Astrocyte of the hippocampus (primary cell): Measurements from ENCODE around the gene YWHAB.
"Not testable (repeated sequence)": the region's sequence is repeated elsewhere in the genome, so short reads cannot be mapped to it uniquely, and the experiment has no call there.

Source experiments
- DNase-seq: peaks from one replicate; pipeline ENCODE4 v3.0.0; 2011; ENCODE audit warnings: low read depth, low spot score

Gene YWHAB

GRCh38 chr20:44885392-44886265 is at the start of gene YWHAB:
Gene YWHAB (plus strand): TSS chr20:44885705. CDS start chr20:44901534, 15,829 bp downstream.
- peak; percentile 100 for DNase-seq

- no peak for DNase-seq
Observed at GRCh38 chr20:44836601-44837120, 48.8 kb upstream of the YWHAB start.

- DNase-seq = no peak
Observed at GRCh38 chr20:44837946-44838345, 47.6 kb upstream of the YWHAB start.

- no peak for DNase-seq
Observed at GRCh38 chr20:44838521-44838920, 47.0 kb upstream of the YWHAB start.

- no peak for DNase-seq
Observed at GRCh38 chr20:44839481-44839880, 46.0 kb upstream of the YWHAB start.

GRCh38 chr20:44840826-44841225 is 44.7 kb upstream of the YWHAB start:
- DNase-seq = no peak

- no peak for DNase-seq
Observed at GRCh38 chr20:44841955-44842354, 43.5 kb upstream of the YWHAB start.

GRCh38 chr20:44843876-44844275 is 41.6 kb upstream of the YWHAB start:
- DNase-seq = no peak

- no peak for DNase-seq
Observed at GRCh38 chr20:44848254-44849015, 37.1 kb upstream of the YWHAB start.

GRCh38 chr20:44849703-44850102 is 35.8 kb upstream of the YWHAB start:
- DNase-seq = no peak

- no peak for DNase-seq
Observed at GRCh38 chr20:44850272-44850671, 35.2 kb upstream of the YWHAB start.

- DNase-seq = no peak
Observed at GRCh38 chr20:44850837-44851236, 34.7 kb upstream of the YWHAB start.

GRCh38 chr20:44851545-44851944 is 34.0 kb upstream of the YWHAB start:
- DNase-seq = no peak

GRCh38 chr20:44856442-44856841 is 29.1 kb upstream of the YWHAB start:
- no peak for DNase-seq

- no peak for DNase-seq
Observed at GRCh38 chr20:44856856-44857448, 28.6 kb upstream of the YWHAB start.

- DNase-seq = peak; percentile 11
Observed at GRCh38 chr20:44858606-44859360, 26.7 kb upstream of the YWHAB start.

GRCh38 chr20:44861531-44862006 is 23.9 kb upstream of the YWHAB start:
- peak; percentile 81 for DNase-seq

- no peak for DNase-seq
Observed at GRCh38 chr20:44862286-44862685, 23.2 kb upstream of the YWHAB start.

GRCh38 chr20:44863365-44864084 is 22.0 kb upstream of the YWHAB start:
- DNase-seq = not testable (repeated sequence)

GRCh38 chr20:44864493-44864892 is 21.0 kb upstream of the YWHAB start:
- not testable (repeated sequence) for DNase-seq
